HG03097 (cell line): Measurements from ENCODE around the gene ANLN.

Experiments
- ATAC-seq: cut with Tn5 transposase; IDR thresholded peaks from one replicate; pipeline ENCODE4 v1.9.1; 2021; ENCODE audit not compliant: unreplicated experiment, low FRiP score

The ANLN gene

GRCh38 chr7:36389371-36390198 lies at the start of gene ANLN:
ANLN (plus strand) TSS chr7:36389862; CDS start chr7:36390027, 165 bp downstream.
- ATAC-seq: peak; percentile 74

GRCh38 chr7:36343548-36343947 lies 46.1 kb upstream of the ANLN start:
- ATAC-seq: no peak

GRCh38 chr7:36344622-36345021 lies 45.0 kb upstream of the ANLN start:
- no peak for ATAC-seq

- no peak for ATAC-seq
Measured at GRCh38 chr7:36346260-36346831, 43.3 kb upstream of the ANLN start.

- ATAC-seq: no peak
Measured at GRCh38 chr7:36348256-36348655, 41.4 kb upstream of the ANLN start.

GRCh38 chr7:36348771-36349170 lies 40.9 kb upstream of the ANLN start:
- no peak for ATAC-seq

GRCh38 chr7:36349626-36350025 lies 40.0 kb upstream of the ANLN start:
- no peak for ATAC-seq

GRCh38 chr7:36355490-36355889 lies 34.2 kb upstream of the ANLN start:
- no peak for ATAC-seq

- ATAC-seq: no peak
Measured at GRCh38 chr7:36357054-36357453, 32.6 kb upstream of the ANLN start.

GRCh38 chr7:36358589-36358988 lies 31.1 kb upstream of the ANLN start:
- no peak for ATAC-seq

- no peak for ATAC-seq
Measured at GRCh38 chr7:36360244-36360643, 29.4 kb upstream of the ANLN start.

GRCh38 chr7:36361227-36361626 lies 28.4 kb upstream of the ANLN start:
- no peak for ATAC-seq

GRCh38 chr7:36363515-36363914 lies 26.1 kb upstream of the ANLN start:
- ATAC-seq: no peak

GRCh38 chr7:36366005-36366717 lies 23.5 kb upstream of the ANLN start:
- no peak for ATAC-seq

- peak; percentile 98 for ATAC-seq
Measured at GRCh38 chr7:36366718-36367560, 22.7 kb upstream of the ANLN start.

GRCh38 chr7:36367561-36368077 lies 22.0 kb upstream of the ANLN start:
- ATAC-seq: no peak

GRCh38 chr7:36368496-36368895 lies 21.2 kb upstream of the ANLN start:
- no peak for ATAC-seq

GRCh38 chr7:36369171-36369570 lies 20.5 kb upstream of the ANLN start:
- ATAC-seq: no peak

GRCh38 chr7:36370046-36370445 lies 19.6 kb upstream of the ANLN start:
- ATAC-seq: no peak

GRCh38 chr7:36372156-36372555 lies 17.5 kb upstream of the ANLN start:
- no peak for ATAC-seq
